ENCODE results near the gene CRB1. TPM values are rescaled to one million over a fixed set of nuclear protein-coding genes. Genes with fewer than 3 reads are reported as not detected.

CRB1 gene
- polyA plus RNA-seq, 1 donor from 2014 or later = 2.3 TPM

GRCh38 chr1:197384471-197384870 lies 116.4 kb downstream of the CRB1 start:
- Histone ChIP-seq H3F3A (ENCODE audit: insufficient read depth, low read length, poor library complexity, severe bottlenecking) (no peaks in the 10 kb centered on the region), H3K9me2 (ENCODE audit: insufficient read depth, low read length) (no peaks in the 10 kb centered on the region), H3K79me2 (replicated peaks; ENCODE audit: insufficient read depth, low read length) (no peaks in the 10 kb centered on the region), H3K4me2 (ENCODE audit: low read length) (no peak overlapping the region), H3K27me3 (ENCODE audit: insufficient read depth, low read depth, low read length) (no peaks in the 10 kb centered on the region), H2AFZ (ENCODE audit: low read depth, low read length) (no peak overlapping the region), H3K36me3 (ENCODE audit: insufficient read depth, low read length) (no peaks in the 10 kb centered on the region), H3K9ac (ENCODE audit: low read length) (no peak overlapping the region), H3K4me3 (ENCODE audit: low read length) (no peak overlapping the region), H3K27ac (ENCODE audit: low read length) (no peak overlapping the region), H4K20me1 (ENCODE audit: insufficient read depth) (no peaks in the 10 kb centered on the region), H3K9me3 (ENCODE audit: low read length) (no peaks in the 10 kb centered on the region)
- no peak for TF ChIP-seq EP300 (conservative IDR thresholded peaks at IDR 0.05; ENCODE audit: poor library complexity, severe bottlenecking)
- no peak for TF ChIP-seq TAF1 (IDR thresholded peaks at IDR 0.05; ENCODE audit: low read depth)
- TF ChIP-seq MXI1 (conservative IDR thresholded peaks at IDR 0.05; ENCODE audit: poor library complexity, severe bottlenecking) = no peak
- TF ChIP-seq CTCF (IDR thresholded peaks at IDR 0.05; ENCODE audit: poor library complexity, severe bottlenecking) = no peak
- TF ChIP-seq EZH2 (IDR thresholded peaks at IDR 0.05; ENCODE audit: borderline replicate concordance, insufficient read depth, low read length, poor library complexity, severe bottlenecking) = no peak
- TF ChIP-seq POLR2AphosphoS5 (IDR thresholded peaks at IDR 0.05) = no peak

- H3K4me2 ChIP-seq (ENCODE audit: low read length) = no peak overlapping the region
- no peak overlapping the region for H3K9ac ChIP-seq (ENCODE audit: low read length)
- H3K79me2 ChIP-seq (replicated peaks; ENCODE audit: insufficient read depth, low read length) = no peaks in the 10 kb centered on the region
- no peaks in the 10 kb centered on the region for H3K27me3 ChIP-seq (ENCODE audit: insufficient read depth, low read depth, low read length)
- H3K9me2 ChIP-seq (ENCODE audit: insufficient read depth, low read length) = no peaks in the 10 kb centered on the region
- H3K9me3 ChIP-seq (ENCODE audit: low read length) = no peaks in the 10 kb centered on the region
- H3K36me3 ChIP-seq (ENCODE audit: insufficient read depth, low read length) = no peaks in the 10 kb centered on the region
- no peak overlapping the region for H3K4me3 ChIP-seq (ENCODE audit: low read length)
- H2AFZ ChIP-seq (ENCODE audit: low read depth, low read length) = no peak overlapping the region
- no peaks in the 10 kb centered on the region for H4K20me1 ChIP-seq (ENCODE audit: insufficient read depth)
- H3K27ac ChIP-seq (ENCODE audit: low read length) = no peak overlapping the region
- no peak for TF ChIP-seq EP300 (conservative IDR thresholded peaks at IDR 0.05; ENCODE audit: poor library complexity, severe bottlenecking)
- no peak for TF ChIP-seq SMC3 (conservative IDR thresholded peaks at IDR 0.05; ENCODE audit: poor library complexity)
- TF ChIP-seq EZH2 (IDR thresholded peaks at IDR 0.05; ENCODE audit: borderline replicate concordance, insufficient read depth, low read length, poor library complexity, severe bottlenecking) = no peak
- no peak for TF ChIP-seq POLR2AphosphoS5 (IDR thresholded peaks at IDR 0.05)
- no peak for TF ChIP-seq MXI1 (conservative IDR thresholded peaks at IDR 0.05; ENCODE audit: poor library complexity, severe bottlenecking)
- no peak for TF ChIP-seq TAF1 (IDR thresholded peaks at IDR 0.05; ENCODE audit: low read depth)
- TF ChIP-seq CTCF (IDR thresholded peaks at IDR 0.05; ENCODE audit: poor library complexity, severe bottlenecking) = no peak
- TF ChIP-seq RAD21 (conservative IDR thresholded peaks at IDR 0.05) = no peak
- TF ChIP-seq, protein P1, sequence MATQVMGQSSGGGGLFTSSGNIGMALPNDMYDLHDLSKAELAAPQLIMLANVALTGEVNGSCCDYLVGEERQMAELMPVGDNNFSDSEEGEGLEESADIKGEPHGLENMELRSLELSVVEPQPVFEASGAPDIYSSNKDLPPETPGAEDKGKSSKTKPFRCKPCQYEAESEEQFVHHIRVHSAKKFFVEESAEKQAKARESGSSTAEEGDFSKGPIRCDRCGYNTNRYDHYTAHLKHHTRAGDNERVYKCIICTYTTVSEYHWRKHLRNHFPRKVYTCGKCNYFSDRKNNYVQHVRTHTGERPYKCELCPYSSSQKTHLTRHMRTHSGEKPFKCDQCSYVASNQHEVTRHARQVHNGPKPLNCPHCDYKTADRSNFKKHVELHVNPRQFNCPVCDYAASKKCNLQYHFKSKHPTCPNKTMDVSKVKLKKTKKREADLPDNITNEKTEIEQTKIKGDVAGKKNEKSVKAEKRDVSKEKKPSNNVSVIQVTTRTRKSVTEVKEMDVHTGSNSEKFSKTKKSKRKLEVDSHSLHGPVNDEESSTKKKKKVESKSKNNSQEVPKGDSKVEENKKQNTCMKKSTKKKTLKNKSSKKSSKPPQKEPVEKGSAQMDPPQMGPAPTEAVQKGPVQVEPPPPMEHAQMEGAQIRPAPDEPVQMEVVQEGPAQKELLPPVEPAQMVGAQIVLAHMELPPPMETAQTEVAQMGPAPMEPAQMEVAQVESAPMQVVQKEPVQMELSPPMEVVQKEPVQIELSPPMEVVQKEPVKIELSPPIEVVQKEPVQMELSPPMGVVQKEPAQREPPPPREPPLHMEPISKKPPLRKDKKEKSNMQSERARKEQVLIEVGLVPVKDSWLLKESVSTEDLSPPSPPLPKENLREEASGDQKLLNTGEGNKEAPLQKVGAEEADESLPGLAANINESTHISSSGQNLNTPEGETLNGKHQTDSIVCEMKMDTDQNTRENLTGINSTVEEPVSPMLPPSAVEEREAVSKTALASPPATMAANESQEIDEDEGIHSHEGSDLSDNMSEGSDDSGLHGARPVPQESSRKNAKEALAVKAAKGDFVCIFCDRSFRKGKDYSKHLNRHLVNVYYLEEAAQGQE (IDR thresholded peaks at IDR 0.05; ENCODE audit: borderline replicate concordance) = no peak
- H3F3A ChIP-seq (ENCODE audit: insufficient read depth, low read length, poor library complexity, severe bottlenecking) = no peaks in the 10 kb centered on the region
These were observed 120.7 kb downstream of the CRB1 start for GRCh38 chr1:197388801-197389200.

Measured in neural cell (in vitro differentiated cells).